GM12874 (cell line): ENCODE data around the gene PRELP.

ENCODE experiments used
- CTCF ChIP-seq: IDR thresholded peaks from 2 replicates; pipeline ENCODE4 v1.5.1; 2011; ENCODE audit warnings: low read depth, mild to moderate bottlenecking, control low read depth, low read length, moderate library complexity; ENCODE audit not compliant: insufficient read depth

The PRELP gene

GRCh38 chr1:203511930-203512329 lies 36.3 kb downstream of the PRELP start:
- TF ChIP-seq CTCF = no peak

- TF ChIP-seq CTCF = no peak
These were observed 36.9 kb downstream of the PRELP start for GRCh38 chr1:203512517-203512847.

GRCh38 chr1:203512848-203513584 lies 37.4 kb downstream of the PRELP start:
- TF ChIP-seq CTCF = no peak

- TF ChIP-seq CTCF = no peak
These were observed 38.0 kb downstream of the PRELP start for GRCh38 chr1:203513585-203514031.

GRCh38 chr1:203516184-203516583 lies 40.6 kb downstream of the PRELP start:
- TF ChIP-seq CTCF = no peak

- TF ChIP-seq CTCF = no peak
These were observed 41.3 kb downstream of the PRELP start for GRCh38 chr1:203516906-203517305.

GRCh38 chr1:203517426-203518110 lies 42.0 kb downstream of the PRELP start:
- TF ChIP-seq CTCF = no peak
